Heart left ventricle (tissue), 16 donors: ENCODE results near the gene C16orf46. TPM values are rescaled to one million over a fixed set of nuclear protein-coding genes. Genes with fewer than 3 reads are reported as not detected.
A peak's percentile ranks its signal among the peaks of the same experiment; 100 is the strongest.

Source experiments
- ATAC-seq, 4 donors: fragments of 200-7000 bp; cut with Tn5 transposase; one replicate each; pipeline ENCODE4 v1.9.1; 2020 to 2022; ENCODE audit warnings: moderate library complexity in 4 of 4, mild to moderate bottlenecking in 3 of 4, moderate number of reproducible peaks in 1 of 4
- DNase-seq, 5 donors: peaks; one replicate each; pipeline ENCODE4 v3.0.0-alpha.2; 2020
- H3K27ac ChIP-seq, 12 donors: fragments of 200-600 bp; sonication (generic) in 4 of 12; one replicate each; pipeline versions ENCODE4 v1.5.0 to v1.8.0; 2016 to 2022; ENCODE audit warnings: mild to moderate bottlenecking in 2 of 12
- H3K27me3 ChIP-seq, 9 donors: fragments of 200-600 bp; sonication (generic) in 2 of 9; one replicate each; pipeline versions ENCODE4 v1.5.1 to v1.8.0; 2016 to 2022; ENCODE audit warnings: mild to moderate bottlenecking in 3 of 9
- H3K36me3 ChIP-seq, 9 donors: fragments of 200-600 bp; sonication (generic) in 2 of 9; one replicate each; pipeline versions ENCODE4 v1.5.0 to v1.8.0; 2018 to 2022; ENCODE audit warnings: mild to moderate bottlenecking in 2 of 9
- H3K4me1 ChIP-seq, 12 donors: fragments of 200-600 bp; sonication (generic) in 4 of 12; one replicate each; pipeline versions ENCODE4 v1.5.0 to v1.8.0; 2016 to 2022; ENCODE audit warnings: mild to moderate bottlenecking in 3 of 12
- H3K4me3 ChIP-seq, 12 donors: fragments of 200-600 bp; sonication (generic) in 4 of 12; one replicate each; pipeline versions ENCODE4 v1.5.0 to v1.8.0; 2017 to 2022; ENCODE audit warnings: mild to moderate bottlenecking in 9 of 12, moderate library complexity in 4 of 12
- H3K9me3 ChIP-seq, 12 donors: fragments of 200-600 bp; sonication (generic) in 4 of 12; one replicate each; pipeline versions ENCODE4 v1.5.0 to v1.8.0; 2016 to 2022; ENCODE audit warnings: mild to moderate bottlenecking in 1 of 12
- CTCF ChIP-seq, 12 donors: fragments of 200-600 bp; sonication (generic) in 4 of 12; IDR thresholded peaks; one replicate each; pipeline versions ENCODE4 v1.5.0 to v1.8.0; 2018 to 2022; ENCODE audit warnings: antibody characterized with exemption in 12 of 12, mild to moderate bottlenecking in 5 of 12
- POLR2A ChIP-seq, 2 donors: fragments of 450-650 bp; IDR thresholded peaks; one replicate each; pipeline ENCODE4 v1.6.1; 2017; ENCODE audit warnings: antibody characterized with exemption in 2 of 2, mild to moderate bottlenecking in 2 of 2, moderate library complexity in 2 of 2
- WGBS, 4 donors: extraction: QIAGEN DNeasy Blood & Tissue Kit in 2 of 4; methylation state at CpG; one replicate each; pipeline versions ENCODE4 v1.1.5 to v1.1.7; 2013 to 2018; 5-methylcytosine and 5-hydroxymethylcytosine counted together
- intact Hi-C, 10 donors: fragments of 100-400 bp; cut with DNase I; formaldehyde crosslinking; loops; one replicate each; pipeline versions ENCODE4 v1.11.1 to v1.14.2; 2022
- polyA plus RNA-seq, 2 donors: library from polyadenylated mRNA; stranded (reverse); fragments of 200-250 nt; gene quantifications; one replicate each; pipeline ENCODE4 v1.2.3, GENCODE V29; 2013
- total RNA-seq, 9 donors: library from RNA; depleted of rRNA in 2 of 9; stranded (reverse); fragments of >200 nt in 2 of 9; fragmentation: NEBNext Ultra II Directional in 3 of 9; extraction: Animal tissue kit (Norgen Biotek cat#: 25700) in 3 of 9; gene quantifications; one replicate each; pipeline versions ENCODE4 v1.1.0 to v1.2.4, GENCODE V29; 2016 to 2023
- donor health status: ischemic (EF 13 %, LVEDD 7.1; RV severe dilation, severe dysfunction).
- donor health status: healthy with polysubstance abuse.
- donor health status: DM: no; HTN: yes; CAD: no.
- donor health status: DM: no; HTN: no; CAD: no.
- donor health status: ischemic (EF 25% LVEDD 6.9; RV normal size, moderate dysfunction).
- donor health status: ischemic (EF 25% LVEDD 5.7; RV mildly dilated, moderate dysfunction).
- donor health status: healthy.
- donor health status: DM: yes; HTN: yes; CAD: no.
- donor health status: ischemic (EF 35%, LVEDD 5.7; RV mildly dilated, moderate dysfunction).
- donor health status: nonischemic (EF 11% LVEDD 7.7; RV severe dilation, severe dysfunction).
- donor health status: DM: yes; HTN: yes; CAD: no.
- donor health status: PGD.
- donor health status: ischemic (EF 29% LVEDD 5.4; RV normal size, mild dysfunction).
- donor health status: nonischemic (EF 23%, LVEDD 6.1; RV moderate dilation, normal function).

The C16orf46 gene
- total and polyA plus RNA-seq, 11 donors: 0.34 to 1.7 (median 0.84) TPM; not detected in 3

GRCh38 chr16:81097230-81097629 lies 20.2 kb upstream of the C16orf46 start:
- intact Hi-C loops: loop anchor here in 3 of 10 donors (5.0 to 10.0 kb wide), 3 partner anchors 60 to 218 kb away; partner anchors contain the start of genes ATMIN (in 2 of the 3) and GAN (in 1 of the 3)

GRCh38 chr16:81096715-81097208 lies 19.7 kb upstream of the C16orf46 start:
- Histone ChIP-seq H3K4me3 (peak overlapping the region in 10 of 12 donors; percentile 62 to 97 (median 82)), H3K4me1 (peaks cover 0 to 14% (median 2%) of the 10 kb centered on the region in 12 donors), H3K36me3 (no peaks in the 10 kb centered on the region), H3K9me3 (no peaks in the 10 kb centered on the region), H3K27ac (peak overlapping the region in 8 of 12 donors; percentile 10 to 79 (median 38)), H3K27me3 (no peaks in the 10 kb centered on the region)
- DNase-seq (no peak), ATAC-seq (no peak)
- TF ChIP-seq CTCF (IDR thresholded peaks at IDR 0.05) (no peak), POLR2A (IDR thresholded peaks at IDR 0.05) (no peak)
- 53 to 58% (median 55%) methylated on average over 8 of the region's 8 CpGs for WGBS, 4 donors
- intact Hi-C loops: loop anchor here in 4 of 10 donors (1.0 to 10.0 kb wide), 4 partner anchors 19 to 218 kb away; partner anchors contain the start of genes C16orf46 (in 3 of the 4), ATMIN (in 2 of the 4) and GAN (in 1 of the 4)

More at GRCh38 chr16:81097230-81097629, 20.2 kb upstream of the C16orf46 start:
- Histone ChIP-seq H3K36me3 (no peaks in the 10 kb centered on the region), H3K9me3 (no peaks in the 10 kb centered on the region), H3K27ac (peak overlapping the region in 1 of 12 donors; percentile 49), H3K4me1 (peaks cover 0 to 14% (median 2%) of the 10 kb centered on the region in 12 donors), H3K27me3 (no peaks in the 10 kb centered on the region), H3K4me3 (no peak overlapping the region)
- no peak for ATAC-seq
- no peak for DNase-seq
- TF ChIP-seq CTCF (IDR thresholded peaks at IDR 0.05): no peak
- TF ChIP-seq POLR2A (IDR thresholded peaks at IDR 0.05): no peak
- WGBS, 4 donors: 88 to 92% (median 90%) methylated on average over 6 of the region's 6 CpGs

GRCh38 chr16:81095953-81096714 lies 19.1 kb upstream of the C16orf46 start, which contains the start of gene GCSH:
TSS of gene GCSH (minus strand) at chr16:81096395. CDS start at chr16:81096278, 117 bp downstream.
- Histone ChIP-seq H3K27me3 (no peaks in the 10 kb centered on the region), H3K4me1 (peaks cover 0 to 14% (median 2%) of the 10 kb centered on the region in 12 donors), H3K4me3 (peak within 1 kb of the TSS; percentile 50 to 97 (median 78)), H3K27ac (peak within 1 kb of the TSS; percentile 40 to 86 (median 71)), H3K36me3 (no peaks in the 10 kb centered on the region), H3K9me3 (no peaks in the 10 kb centered on the region)
- intact Hi-C loops: loop anchor here in 4 of 10 donors (1.0 to 10.0 kb wide), 4 partner anchors 19 to 219 kb away; partner anchors contain the start of genes C16orf46 (in 3 of the 4), ATMIN (in 2 of the 4) and GAN (in 1 of the 4)
- 0 to 4% (median 2%) methylated on average over 30 to 77 of the region's 83 CpGs for WGBS, 4 donors
- no peak for TF ChIP-seq CTCF (IDR thresholded peaks at IDR 0.05)
- peak in 1 of 2 donors; percentile 48 for TF ChIP-seq POLR2A (IDR thresholded peaks at IDR 0.05)
- ATAC-seq (peak; percentile 99 to 100 (median 100)), DNase-seq (peak; percentile 100)

- DNase-seq (no peak), ATAC-seq (no peak)
- H3K4me1 ChIP-seq: peaks cover 0 to 14% (median 2%) of the 10 kb centered on the region in 12 donors
- intact Hi-C loops: loop anchor here in 3 of 10 donors (5.0 to 10.0 kb wide), 3 partner anchors 58 to 219 kb away; partner anchors contain the start of genes ATMIN (in 2 of the 3) and GAN (in 1 of the 3)
- TF ChIP-seq POLR2A (IDR thresholded peaks at IDR 0.05): no peak
- no peak for TF ChIP-seq CTCF (IDR thresholded peaks at IDR 0.05)
- peak overlapping the region; percentile 40 to 86 (median 71) for H3K27ac ChIP-seq
- 0 to 1% (median 0%) methylated on average over 10 to 22 of the region's 22 CpGs for WGBS, 4 donors
- H3K9me3 ChIP-seq: no peaks in the 10 kb centered on the region
- peak overlapping the region; percentile 50 to 97 (median 78) for H3K4me3 ChIP-seq
- no peaks in the 10 kb centered on the region for H3K27me3 ChIP-seq
- no peaks in the 10 kb centered on the region for H3K36me3 ChIP-seq
Measured at GRCh38 chr16:81095653-81095952, 18.6 kb upstream of the C16orf46 start.
